GM18498 (cell line): Measurements from ENCODE around the gene CFAP46.
"Not testable (repeated sequence)": the region's sequence is repeated elsewhere in the genome, so short reads cannot be mapped to it uniquely, and the experiment has no call there.

Experiments
- ATAC-seq: cut with Tn5 transposase; IDR thresholded peaks from one replicate; pipeline ENCODE4 v1.9.1; 2021; ENCODE audit warnings: mild to moderate bottlenecking, moderate library complexity; ENCODE audit not compliant: unreplicated experiment

The CFAP46 gene

DNA sequence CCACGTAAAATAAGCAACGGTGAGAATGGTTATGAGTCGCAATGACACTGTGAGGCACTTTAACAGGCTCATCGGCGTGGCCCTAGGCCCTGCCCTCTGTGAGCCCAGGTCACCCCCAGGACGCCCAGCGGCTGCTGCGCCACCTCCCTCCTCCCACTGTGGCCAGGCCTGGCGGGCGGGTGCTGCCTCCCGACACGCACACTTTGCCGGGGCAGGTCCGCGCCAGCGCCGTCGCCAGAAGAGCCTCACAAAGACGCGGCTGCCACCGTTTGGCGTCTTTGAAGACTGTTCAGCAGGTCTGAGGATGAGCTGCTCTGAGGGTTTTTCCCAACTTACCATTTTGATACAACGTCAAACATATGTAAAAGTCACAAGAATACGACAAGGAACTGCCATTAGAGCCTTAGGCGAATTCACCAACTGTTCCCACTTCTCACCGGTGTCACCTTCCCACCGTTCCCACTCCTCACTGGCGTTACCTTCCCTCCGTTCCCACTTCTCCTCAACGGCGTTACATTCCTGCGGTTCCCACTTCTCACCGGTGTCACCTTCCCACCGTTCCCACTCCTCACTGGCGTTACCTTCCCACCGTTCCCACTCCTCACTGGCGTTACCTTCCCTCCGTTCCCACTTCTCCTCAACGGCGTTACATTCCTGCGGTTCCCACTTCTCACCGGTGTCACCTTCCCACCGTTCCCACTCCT lies 22.5 kb upstream of the CFAP46 start:
- not testable (repeated sequence) for ATAC-seq

DNA sequence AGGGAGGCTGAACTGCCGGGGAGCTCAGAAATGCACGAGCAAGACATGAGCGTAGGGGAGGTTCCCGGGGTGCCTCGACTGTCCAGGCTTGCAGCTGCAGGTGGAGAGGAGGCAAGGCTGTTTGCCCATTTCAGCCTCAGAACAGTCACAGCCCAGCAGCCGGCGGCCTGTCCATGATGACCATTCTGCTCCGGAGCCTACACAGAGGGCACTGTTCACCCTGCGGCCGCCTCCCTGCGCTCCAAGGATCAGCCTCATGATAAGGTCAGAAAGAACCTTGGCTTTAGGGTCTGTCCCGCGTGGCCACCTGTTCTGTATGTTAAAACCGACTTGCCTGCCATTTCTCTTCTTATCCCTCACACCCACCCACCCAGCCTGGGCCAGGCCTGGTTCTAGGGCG lies 21.9 kb upstream of the CFAP46 start:
- no peak for ATAC-seq

DNA sequence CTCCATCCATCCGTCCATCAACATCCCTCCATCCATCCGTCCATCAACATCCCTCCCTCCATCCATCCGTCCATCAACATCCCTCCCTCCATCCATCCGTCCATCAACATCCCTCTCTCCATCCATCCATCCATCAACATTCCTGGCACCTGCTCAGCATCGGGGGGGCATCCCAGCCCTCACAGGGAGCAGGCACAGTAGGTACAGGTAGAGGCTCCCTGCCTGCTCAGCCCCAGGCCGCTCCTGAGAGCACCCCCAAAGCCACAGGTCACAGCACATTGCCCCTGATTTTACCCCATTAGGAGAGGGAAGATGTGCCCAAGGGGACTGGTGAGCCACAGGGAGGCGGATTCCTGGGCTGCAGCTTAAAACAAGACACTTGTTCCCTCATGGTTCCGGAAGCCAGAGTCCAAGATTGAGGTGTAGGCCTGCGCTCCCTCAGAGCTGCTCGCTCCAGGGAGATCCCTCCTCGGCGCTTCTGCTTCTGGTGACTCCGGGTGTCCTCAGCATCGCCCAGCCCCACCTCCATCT lies 21.1 kb upstream of the CFAP46 start:
- ATAC-seq, result no peak

DNA sequence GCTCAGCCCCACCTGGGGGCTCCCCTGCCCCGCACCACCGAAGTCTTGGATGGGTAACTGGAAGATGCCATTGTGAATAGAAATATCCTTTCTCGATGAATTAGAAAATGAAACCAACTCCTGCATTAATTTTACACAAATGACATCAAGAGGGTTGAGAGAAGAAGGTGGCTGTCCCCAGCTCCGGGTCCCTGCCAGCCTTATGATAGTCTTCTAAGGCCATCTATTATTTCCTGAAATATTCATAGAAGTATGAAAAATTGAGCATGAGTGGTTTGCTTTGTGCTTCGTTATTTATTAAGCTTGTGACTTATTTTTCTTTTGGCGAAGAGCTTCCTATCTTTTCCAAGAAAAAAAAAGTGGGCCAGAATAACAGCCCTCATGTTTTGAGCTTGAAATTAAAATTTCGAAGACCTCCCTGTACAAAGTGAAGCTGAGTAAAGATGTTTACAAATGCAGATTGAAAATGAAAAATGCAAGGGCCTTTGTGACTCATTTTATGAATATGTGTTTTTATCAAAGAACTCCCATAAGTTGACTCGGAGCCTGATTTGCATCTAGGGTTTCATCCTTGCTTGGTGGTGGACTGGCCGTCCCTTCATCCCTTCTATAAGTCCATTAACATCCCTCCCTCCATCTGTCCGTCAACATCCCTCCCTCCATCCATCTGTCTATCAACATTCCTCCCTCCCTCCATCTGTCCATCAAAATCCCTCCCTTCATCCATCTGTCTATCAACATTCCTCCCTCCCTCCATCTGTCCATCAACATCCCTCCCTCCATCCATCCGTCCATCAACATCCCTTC lies 20.5 kb upstream of the CFAP46 start:
- peak; percentile 44 for ATAC-seq

DNA sequence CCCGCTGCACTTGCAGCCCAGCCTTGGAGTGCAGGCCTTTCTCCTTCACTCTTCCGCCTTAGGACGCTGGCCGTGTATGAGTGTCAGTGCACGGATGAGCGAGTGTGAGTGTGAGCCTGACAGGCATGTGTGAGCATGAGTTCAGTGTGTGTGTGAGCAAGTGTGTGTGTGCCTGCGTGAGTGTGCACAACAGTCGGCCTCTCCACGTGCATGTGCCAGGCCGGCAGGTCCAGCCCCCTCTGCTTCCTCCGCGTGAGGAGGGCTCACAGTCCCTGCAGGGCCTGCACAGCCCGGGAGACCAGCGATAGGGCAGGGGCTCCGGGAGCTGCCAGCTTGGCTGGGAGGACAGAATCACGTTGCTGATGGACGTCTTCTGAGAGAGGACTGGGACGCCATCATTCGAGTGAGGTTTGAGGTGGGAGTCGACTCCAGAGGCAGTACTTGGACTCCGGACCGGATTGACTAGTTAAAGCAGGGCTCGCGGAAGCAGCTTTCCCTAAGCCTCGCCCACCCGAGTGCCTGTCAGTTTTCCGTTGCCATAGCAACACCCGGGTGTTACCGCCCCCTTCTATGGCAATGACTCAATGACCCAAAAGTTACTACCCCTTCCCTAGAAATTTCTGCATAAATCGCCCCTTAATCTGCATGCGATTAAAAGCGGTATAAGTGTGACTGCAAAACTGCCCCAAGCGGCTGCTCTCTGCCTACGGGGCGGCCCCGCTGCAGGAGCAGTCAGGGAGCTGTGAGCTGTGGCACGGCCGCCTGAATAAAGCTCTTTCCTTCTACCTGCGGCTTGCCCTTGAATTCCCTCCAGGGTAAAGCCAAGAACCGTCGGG lies 19.6 kb upstream of the CFAP46 start:
- peak; percentile 73 for ATAC-seq

DNA sequence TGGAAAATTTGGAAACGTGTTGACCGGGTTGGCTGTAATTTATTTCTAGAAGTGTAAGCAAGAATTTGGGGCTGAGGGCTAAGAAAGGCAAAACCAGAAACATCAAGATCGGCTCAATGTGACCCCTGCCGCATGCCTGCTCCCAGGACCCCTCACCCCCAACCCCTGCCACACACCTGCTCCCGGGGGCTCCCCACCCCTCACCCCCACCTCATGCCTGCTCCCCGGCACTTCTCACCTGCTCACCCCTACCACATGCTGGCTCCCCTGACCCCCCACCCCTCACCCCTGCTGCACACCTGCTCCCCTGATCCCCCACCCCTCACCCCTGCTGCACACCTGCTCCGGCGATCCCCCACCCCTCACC lies 19.0 kb upstream of the CFAP46 start:
- no peak for ATAC-seq

DNA sequence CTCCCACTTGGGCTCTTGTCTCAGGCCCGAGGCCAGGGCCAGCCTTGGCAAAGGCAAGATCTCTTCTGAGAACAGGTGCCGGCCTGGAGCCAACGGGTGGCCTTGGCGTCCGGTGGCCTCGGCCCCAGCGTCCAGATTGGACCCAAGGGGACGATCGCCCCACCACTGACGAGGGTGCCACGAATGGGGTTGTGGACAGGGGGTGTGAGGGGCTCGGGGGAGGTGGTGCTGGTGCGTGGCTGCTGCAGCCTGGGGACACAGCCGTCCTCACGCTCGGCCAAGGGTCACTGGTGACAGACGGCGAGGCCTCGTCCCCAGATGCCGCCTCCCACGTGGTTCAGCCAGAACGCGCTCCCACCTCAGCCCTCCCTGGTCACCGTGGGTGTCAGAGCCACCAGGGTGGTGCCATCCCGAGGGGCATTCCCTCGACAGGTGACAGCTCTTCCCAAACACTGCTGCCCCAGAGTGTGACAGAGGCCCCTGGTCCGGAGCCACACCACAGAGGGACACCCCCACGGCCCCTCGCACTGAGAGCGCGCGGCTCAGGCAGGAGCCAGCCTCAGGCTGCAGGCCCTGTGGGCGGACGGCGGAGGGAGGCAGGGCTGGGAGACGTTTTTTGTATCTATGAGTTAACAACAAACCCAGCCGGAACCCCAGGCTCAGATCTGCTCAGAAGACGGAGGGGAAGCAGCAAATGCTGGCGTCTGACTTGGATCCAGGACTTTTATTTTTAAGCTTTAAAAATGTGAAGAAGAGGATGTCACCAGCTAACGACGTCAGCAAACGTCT lies 18.5 kb upstream of the CFAP46 start:
- ATAC-seq, result no peak

DNA sequence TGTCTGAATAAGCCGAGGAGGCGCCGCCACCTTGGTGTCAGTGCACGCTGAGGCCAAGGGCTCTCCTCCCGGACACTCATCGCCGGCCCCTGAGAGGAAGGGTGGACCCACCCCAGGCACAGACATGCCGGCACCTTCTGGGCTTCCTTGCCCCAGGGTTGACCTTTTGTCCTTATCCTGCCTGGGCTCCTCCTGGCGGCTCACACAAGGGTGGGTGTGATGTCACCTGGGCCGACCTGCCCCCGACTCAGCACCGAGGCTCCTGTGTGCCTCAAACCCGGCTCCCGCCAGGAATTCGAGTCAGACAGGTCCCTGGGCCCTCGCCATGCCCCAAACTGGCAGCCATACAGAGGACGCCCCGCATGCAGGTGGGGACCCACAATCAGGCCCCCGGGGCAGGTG lies 17.7 kb upstream of the CFAP46 start:
- no peak for ATAC-seq

DNA sequence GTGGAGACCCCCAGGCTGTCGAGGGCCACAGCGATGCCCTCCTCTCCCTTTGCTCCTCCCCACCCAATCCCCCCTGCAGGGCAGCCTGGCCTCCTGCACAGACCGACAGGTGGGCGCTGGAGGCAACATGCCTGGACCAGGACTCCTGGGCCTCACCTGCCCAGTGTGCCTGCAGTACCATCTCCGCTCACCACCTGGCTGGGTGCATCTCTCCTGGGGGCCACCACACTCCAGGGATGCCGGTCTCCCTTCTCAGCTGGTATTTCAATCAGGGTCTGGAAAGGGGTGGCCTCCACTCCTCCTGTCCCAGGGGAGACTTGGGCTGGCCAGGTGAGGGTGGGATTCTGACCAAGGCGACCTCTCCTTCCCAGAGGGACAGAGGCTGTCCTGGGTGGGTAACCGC lies 17.2 kb upstream of the CFAP46 start:
- no peak for ATAC-seq

DNA sequence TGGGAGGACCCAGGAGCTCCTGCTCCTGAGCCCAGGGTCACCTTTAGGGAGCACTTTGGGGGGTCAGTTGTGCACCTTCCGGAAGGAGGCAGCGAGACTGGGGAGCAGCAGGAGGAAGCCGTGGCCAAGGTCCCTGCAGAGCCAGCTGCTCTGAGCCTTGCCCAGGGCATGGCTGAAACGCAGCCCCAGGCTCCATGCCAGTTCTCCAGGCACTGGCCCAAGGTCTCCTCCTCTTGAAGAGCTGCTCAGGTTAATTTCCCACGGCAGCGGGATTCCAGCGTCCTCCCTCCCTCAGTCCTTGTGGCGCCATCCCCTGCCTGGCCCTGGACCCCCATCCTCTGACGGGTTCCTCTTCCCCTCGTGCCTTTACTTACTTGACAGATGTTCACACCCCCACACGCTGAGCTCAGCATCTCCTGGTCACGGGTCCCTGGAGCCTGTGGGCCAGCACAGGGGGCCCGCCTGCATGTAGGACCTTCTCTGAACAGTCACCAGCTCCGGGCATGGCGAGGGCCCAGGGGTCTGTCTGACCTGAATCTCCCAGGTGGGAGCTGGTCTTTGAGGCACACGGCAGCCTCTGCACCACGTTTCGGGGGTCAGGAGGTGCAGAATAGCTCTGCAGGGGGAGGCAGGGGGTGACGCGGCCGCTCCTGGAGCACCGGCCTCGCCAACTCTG lies 16.7 kb upstream of the CFAP46 start:
- ATAC-seq, result no peak

DNA sequence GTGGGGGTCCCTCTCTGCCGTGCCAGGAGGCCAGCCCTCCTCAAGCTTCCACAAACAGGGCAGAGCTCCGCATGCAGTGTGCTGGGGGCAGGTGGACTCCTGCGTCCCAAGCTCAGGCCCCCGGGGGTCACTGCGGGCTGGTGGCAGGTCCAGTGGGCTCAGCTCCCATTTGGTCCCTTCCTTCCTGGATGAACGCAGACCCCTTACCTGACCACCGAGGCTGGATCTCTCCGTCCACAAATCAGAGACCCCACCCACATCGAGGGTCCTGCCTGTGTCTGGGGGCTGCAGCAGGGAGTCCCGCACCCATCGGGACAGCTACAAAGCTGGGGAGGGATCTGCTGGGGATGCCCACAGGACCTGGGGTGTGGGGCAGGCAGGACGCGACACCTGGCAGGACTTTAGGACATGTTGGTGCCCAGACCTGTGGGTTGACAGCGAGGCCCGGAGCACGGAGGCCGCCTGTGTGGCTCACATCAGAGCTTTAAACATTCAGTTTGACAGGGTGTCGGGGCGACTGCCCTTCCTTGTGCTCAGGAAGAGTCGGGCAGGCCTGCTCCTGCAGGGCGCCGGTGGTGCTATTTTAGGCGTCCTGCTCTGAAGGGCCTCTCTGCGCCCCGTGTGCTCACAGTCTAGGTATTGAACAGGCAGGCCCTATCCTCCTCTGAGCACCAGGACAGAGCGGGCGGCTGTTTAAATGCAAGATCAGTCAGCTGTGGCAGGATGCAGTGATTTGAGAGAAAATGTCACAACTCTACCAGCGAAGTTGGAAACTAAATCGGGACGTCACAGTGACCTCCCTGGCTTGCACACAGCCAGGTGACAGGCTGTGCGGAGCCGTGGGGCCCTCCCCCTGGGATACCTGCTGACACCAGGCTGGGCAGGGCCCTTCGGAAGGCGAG lies 15.9 kb upstream of the CFAP46 start:
- no peak for ATAC-seq

DNA sequence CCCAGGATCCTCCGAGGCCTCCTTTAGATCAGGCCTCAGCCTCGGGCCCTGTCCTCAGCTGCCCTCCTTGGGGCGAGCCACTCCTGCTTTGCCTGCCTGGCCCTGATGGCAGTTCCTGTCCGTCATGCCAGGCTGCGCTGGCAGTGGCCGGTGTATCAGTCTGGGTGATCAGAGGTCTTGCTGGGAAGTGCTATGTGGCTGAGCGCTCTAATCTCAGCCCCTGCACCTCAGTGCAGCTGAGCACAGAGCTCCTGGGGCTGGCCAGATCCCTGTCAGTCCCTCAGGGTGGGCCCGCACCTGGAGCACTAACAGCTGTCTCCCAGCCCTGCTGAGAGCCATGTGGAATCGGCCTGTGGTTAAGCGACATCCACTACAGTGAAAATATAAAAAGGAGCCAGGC lies 14.8 kb upstream of the CFAP46 start:
- ATAC-seq, result no peak

DNA sequence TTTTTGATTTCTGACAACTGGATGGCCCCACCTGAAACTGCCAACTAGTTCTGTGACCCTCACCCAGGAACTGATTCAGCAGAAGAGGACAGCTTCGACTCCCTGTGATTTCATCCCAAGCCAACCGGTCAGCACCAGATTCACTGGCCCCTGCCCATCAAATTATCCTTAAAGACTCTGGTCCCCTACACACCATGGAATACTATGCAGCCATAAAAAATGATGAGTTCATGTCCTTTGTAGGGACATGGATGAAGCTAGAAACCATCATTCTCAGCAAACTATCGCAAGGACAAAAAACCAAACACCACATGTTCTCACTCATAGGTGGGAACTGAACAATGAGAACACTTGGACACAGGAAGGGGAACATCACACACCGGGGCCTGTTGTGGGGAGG lies 13.9 kb upstream of the CFAP46 start:
- not testable (repeated sequence) for ATAC-seq

DNA sequence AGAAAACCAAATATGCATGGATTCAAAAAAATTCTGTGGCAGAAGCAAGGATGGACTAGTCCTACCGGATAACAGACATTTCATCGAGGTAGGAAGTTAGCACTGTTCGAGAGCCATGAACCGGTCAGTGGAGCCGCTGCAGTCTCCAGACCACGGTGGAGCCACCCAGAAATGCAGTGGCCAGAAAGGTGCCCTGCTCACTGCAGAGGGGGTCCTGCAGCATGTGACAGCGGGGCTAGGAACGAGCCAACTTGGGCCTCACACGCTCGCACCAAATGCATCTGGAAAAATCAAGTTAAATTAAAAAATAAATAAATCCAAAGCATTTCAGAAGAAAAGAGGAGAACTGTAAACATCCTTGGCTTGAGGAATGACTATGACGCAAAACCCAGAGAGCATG lies 13.1 kb upstream of the CFAP46 start:
- no peak for ATAC-seq

DNA sequence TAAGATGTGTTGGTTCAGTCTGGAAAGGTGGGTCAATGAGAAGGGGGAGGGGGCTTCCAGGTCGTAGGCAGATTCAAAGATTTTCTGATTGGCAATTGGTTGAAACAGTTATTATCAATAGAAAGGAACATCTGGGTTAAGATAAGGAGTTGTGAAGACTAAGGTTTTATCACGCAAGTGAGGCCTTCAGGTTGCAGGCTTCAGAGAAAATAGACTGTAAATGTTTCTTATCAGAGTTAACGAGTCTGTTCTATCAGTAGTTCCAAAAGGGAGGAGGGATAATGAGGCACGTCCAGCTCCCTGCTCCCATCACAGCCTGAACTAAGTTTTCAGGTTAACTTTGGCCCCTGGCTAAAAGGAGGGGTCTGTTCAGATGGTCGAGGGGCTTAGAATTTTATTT lies 11.1 kb upstream of the CFAP46 start:
- no peak for ATAC-seq

DNA sequence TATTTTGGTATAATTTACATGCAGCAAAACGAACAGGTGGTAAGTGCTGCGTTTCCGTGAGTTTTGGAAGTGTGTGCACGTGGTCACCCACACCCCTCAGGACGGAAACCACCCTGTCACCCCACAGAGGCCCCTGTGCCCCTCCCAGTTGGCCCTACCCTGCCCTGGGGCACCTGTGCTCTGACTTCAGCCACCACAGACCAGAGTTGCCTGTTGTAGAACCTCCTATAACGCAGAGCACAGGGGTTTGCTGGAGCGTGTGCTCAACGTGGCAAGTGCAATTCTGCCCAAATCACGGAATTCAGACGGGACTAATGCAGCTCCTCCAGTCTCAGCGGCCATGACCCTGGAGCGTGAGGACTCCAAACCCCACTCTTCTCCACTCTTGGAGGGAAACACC lies 9.6 kb upstream of the CFAP46 start:
- ATAC-seq, result no peak

DNA sequence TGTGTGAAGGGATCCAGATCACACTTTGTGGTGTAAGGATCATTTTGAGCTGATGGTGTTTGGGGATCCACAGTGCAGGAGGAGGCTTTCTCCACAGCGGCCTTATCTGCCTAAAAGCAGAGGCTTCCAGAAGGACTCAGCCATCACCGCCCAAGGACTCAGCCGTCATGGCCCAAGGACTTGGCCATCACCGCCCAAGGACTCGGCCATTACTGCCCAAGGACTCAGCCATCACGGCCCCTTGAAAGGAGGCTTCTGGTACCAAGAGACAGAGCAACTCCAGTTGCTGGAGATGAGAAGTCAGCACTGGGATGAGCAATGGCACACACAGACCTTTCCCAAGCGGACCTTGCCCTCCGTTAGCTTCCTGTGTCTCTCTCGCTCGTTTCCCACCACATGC lies 6.0 kb upstream of the CFAP46 start:
- no peak for ATAC-seq

DNA sequence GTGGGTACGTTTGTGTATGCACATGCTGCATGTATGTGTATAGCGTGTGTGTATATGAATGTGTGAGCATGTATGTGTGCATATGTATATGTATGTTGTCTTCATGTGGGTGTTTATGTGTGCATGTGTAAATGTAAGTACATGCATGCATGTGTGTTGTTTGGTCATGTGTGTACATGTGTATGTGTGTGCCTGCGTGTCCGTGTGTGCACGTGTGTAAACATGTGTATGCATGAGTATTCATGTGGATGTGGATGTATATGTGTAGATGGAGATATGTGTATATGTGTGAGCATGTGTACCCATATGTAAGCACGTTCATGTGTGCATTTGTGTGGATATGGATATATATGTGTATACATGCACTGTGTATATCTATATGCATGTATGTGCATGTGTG lies 5.5 kb upstream of the CFAP46 start:
- ATAC-seq, result no peak
